Activated gamma-delta T cell treated with anti-CD3 and anti-CD28 coated beads, Interleukin-2, amount 50 U/mL, for 16 hours (primary cell): ENCODE results near the gene PFDN5.
A peak's percentile ranks its signal among the peaks of the same experiment; 100 is the strongest.

Experiments used
- DNase-seq: peaks from one replicate; pipeline ENCODE4 v3.0.0-alpha.2; 2020; ENCODE audit warnings: low read depth

The PFDN5 gene

DNA sequence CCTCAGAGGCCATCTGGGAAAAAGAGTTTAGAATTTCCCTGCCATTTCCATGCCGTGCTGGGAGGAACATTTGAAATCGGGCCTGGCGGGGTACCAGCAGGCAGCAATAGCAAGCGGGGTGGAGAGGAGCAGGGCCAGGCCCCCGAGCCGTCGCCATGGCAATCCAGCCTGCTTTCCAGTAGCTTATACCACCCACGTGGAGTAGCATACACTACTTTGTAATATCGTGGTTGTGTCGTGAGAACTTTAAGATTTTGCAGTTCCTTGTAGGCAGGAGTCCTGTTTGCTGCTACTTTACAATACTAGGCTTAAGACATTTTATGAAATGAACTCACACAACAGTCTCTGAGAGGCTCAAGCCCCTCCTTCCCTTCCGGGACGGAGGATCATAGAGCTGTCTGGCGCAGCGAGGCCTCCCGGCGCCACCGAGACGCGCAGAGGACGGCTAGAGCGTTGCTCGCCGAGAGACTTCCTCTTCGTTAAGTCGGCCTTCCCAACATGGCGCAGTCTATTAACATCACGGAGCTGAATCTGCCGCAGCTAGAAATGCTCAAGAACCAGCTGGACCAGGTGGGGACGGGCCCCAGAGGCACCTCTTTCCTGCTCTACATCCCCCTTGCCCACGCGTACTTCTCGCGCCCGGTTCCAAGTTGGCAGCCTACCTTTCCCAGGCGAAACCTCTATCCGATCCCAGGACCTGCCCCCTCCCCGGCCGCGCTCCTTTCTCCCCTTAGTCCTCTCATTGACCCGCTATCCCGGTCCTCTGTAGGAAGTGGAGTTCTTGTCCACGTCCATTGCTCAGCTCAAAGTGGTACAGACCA, at the start of gene PFDN5:
Gene PFDN5, plus strand, starts transcription at position 473 of the 821 bp plus-strand sequence. Its CDS starts 26 bp downstream, at position 499.
- DNase-seq = peak; percentile 76

DNA sequence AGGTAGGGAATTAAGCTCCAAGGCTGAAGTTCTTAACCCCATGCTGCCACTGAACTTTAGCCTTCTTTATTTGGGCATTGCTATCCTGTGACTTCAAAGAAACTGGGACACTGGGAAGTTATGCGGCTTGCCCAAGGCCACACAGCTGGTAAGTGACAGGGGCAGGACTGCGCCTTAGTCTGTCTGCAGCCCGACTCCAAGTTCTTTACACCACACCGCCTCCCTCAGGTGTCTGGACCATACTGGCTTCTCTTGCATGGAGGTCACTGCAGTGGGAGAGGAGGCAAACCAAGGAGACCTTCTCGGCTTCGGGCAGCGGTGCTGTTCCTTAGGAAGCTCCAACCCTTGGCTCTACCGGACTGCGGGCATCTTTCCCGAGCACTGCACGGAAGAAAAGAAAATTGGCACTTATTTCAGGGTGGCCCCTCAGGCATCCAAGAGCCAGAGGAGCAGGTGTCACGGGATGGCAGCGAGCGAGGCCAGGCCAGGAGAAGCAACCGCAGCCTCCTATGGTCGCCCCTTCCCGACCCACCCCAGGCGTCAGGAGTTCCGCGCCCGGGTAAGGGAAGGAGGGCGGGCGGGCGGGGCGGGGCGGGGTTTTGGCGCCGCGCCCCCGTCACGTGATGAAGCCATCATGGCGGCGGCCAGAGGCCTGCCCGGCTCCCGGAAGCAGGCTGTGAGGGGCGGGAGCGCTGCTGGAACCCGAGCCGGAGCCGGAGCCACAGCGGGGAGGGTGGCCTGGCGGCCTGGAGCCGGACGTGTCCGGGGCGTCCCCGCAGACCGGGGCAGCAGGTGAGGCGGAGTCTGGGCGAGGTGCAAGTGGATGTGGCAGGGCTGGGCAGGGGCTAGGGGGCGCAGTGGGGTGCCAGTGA, 43.6 kb upstream of the PFDN5 start:
- peak; percentile 42 for DNase-seq

DNA sequence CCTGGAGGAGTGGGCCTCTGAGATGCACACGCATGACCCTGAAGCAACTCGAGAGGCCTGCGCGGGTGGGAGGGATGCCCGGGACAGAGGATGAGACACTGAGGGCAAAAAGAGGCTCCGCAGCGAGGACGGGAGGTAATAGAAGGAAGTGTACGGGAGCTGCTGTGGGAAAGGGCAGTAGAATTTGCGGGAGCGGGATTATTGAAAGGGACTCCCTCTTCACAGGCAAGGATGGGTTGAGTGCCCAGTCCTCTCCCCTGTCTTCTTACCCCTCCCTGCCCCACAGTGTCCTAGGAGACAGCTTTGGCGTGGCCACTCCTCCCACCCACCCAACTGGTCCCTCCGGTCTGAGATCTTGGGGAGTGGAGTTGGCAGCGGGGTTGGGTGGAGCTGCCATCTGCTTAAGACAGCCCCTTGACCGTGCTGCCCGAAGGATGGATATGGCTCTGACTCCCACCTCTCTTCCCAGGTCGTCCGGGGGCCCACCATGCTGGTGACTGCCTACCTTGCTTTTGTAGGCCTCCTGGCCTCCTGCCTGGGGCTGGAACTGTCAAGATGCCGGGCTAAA, 42.9 kb upstream of the PFDN5 start:
- DNase-seq = no peak

- no peak for DNase-seq
These were observed 42.0 kb upstream of the PFDN5 start for GRCh38 chr12:53253298-53253697.

DNA sequence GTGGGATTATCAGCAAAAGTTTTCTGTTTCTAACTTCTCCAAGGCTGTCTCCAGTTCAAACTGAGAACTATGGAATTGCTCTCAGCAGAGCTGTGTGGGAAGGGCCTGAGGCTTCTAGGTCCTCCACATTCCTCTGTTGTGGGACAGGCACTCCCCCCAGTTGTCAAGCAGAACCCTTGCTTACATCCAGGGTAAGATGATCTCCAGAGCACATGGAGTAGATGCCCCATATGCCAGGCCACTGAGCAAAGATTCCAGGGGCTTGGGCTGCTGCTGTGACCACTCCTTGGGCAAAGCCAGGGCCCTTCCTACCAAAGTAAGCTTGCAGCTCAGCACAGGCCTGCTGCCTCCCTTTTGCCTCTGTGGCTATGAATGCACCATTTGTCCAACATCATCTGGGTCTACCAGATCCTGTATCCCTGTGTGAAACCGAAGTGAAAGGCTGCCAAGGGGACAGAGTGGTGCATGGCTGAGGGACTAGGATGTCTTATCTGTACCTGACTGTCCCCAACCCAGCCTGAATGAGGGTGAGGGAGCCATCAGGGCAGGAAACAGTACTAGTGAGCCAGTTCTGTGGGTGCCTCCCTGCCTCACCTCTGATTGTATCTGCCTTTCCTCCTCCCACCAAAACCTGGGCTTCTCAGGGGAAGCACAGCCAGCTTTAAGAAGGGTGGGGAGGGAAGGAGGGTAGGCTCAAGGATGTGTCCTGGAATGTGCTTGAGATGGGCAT, 40.4 kb upstream of the PFDN5 start:
- DNase-seq = no peak

DNA sequence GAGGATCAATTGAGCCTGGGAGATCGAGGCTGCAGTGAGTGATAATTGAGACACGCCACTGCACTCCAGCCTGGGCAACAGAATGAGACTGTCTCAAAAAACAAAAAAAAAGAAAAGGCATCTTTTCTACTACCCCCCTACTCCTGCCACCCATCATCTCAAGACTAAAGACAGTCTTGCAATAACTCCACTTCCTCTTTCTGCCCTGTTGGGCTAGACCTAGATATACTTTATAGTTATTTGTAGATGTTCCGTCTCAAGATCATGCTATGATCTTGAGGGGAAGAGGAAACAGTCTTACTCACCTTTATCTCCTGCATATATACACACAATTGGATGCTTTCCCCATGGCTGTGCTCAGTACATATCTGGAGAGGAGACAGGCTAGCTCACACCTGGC, 39.3 kb upstream of the PFDN5 start:
- DNase-seq = no peak

- DNase-seq = no peak
These were observed 36.5 kb upstream of the PFDN5 start for GRCh38 chr12:53258541-53259539.

DNA sequence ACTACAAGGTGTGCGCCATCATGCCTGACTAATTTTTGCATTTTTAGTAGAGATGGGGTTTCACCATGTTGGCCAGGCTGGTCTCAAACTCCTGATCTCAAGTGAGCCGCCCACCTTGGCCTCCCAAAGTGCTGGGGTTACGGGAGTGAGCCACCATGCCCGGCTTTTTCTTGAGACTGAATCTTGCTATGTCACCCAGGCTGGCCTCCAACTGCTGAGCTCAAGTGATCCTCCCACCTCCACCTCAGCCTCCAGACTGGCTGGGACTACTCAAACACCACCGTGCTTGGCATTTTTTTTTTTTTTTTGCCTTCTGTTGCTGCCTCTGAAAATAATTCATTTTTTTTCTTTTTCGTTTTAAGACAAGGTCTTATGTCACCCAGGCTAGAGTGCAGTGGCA, 35.5 kb upstream of the PFDN5 start:
- no peak for DNase-seq

GRCh38 chr12:53265783-53266182, 29.6 kb upstream of the PFDN5 start:
- DNase-seq = no peak

- no peak for DNase-seq
These were observed 27.9 kb upstream of the PFDN5 start for GRCh38 chr12:53267306-53267998.

DNA sequence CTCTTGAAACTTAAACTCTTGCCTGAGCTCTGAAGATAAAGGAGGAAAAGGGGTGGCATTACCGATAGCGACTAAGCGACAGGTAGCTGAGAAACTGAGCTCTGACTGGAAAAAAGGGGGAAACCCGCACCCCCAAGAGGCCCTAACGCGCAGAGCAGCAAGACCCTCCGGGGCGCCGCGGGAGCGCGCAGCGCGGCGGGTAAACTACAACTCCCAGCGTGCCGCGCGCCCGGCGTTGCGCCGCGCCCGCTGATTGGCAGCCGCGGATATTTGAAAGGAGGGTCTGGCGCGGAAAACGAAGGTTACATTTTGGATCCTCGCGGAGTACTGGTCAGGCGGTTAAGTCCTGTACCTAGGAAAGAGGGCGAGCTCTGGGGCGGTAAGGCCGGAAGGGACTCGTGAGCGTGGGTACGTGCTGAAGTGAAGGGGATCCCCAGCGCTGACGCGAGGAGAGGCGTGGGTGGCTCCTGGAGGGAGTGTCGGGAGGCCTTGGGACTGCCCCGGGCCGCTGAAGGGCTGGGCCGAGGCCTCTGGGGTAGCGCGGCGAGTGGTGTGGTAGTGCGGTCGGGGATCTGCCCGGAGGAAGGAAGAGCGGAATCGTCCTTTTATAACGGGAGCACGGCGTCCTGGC, 27.2 kb upstream of the PFDN5 start, which contains the start of gene ESPL1:
Gene ESPL1, plus strand, starts transcription at position 301 of the 631 bp plus-strand sequence. CDS start 468 bp downstream, outside the sequence.
- peak; percentile 72 for DNase-seq

- no peak for DNase-seq
These were observed 26.4 kb upstream of the PFDN5 start for GRCh38 chr12:53268630-53269562.

GRCh38 chr12:53274445-53274844, 20.9 kb upstream of the PFDN5 start:
- no peak for DNase-seq

- no peak for DNase-seq
These were observed 18.8 kb upstream of the PFDN5 start for GRCh38 chr12:53276511-53276910.

- no peak for DNase-seq
These were observed 17.4 kb upstream of the PFDN5 start for GRCh38 chr12:53277981-53278380.

- no peak for DNase-seq
These were observed 16.0 kb upstream of the PFDN5 start for GRCh38 chr12:53279283-53279869.

DNA sequence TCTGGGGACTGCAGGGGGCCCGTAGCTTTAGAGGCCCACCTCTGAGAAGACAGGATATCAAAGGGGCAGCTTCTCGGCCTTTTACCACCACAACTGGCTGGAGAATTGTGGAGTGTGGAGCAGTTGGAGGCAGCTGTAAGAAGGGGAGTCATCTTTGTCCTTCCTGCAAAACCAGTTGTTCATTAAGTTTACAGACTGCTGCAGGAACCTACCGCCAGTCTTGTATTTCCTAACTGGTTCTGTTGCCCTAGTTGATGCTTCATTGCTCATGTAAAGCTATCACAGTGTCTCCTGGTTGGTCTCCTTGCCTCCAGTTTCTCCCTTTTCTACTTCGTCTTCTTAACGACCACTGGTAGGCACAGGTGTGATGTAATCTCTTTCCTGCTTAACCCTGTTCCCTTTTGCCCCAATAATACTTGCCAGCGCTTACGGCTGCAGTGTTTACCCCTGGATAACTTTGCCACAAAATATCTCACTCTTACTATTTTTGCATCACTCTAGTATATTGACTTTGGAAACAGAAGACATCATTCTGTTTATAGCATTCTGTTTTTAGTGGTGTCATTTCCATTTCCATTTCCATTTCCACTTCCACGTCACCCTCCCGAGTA, 15.3 kb upstream of the PFDN5 start:
- DNase-seq = no peak

DNA sequence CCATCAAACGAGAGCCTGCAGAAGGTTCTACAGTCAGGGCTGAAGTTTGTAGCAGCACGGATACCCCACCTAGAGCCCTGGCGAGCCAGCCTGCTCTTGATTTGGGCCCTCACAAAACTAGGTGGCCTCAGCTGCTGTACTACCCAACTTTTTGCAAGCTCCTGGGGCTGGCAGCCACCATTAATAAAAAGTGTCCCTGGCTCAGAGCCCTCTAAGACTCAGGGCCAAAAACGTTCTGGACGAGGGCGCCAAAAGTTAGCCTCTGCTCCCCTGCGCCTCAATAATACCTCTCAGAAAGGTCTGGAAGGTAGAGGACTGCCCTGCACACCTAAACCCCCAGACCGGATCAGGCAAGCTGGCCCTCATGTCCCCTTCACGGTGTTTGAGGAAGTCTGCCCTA, 8.9 kb upstream of the PFDN5 start:
- no peak for DNase-seq
